Neural cell (in vitro differentiated cells): Measurements from ENCODE around the gene TTYH3. TPM values are rescaled to one million over a fixed set of nuclear protein-coding genes. Genes with fewer than 3 reads are reported as not detected.

Experiments
- H2AFZ ChIP-seq: fragments of 200-600, 300-800 bp; sonication (generic), shearing (Covaris generic); 2 replicates; pipeline ENCODE4 v1.6.0; 2014; ENCODE audit warnings: low read depth, mild to moderate bottlenecking, antibody characterized with exemption, low read length, moderate library complexity
- H3F3A ChIP-seq: fragments of 200-600 bp; shearing (Covaris generic); 2 replicates; pipeline ENCODE4 v1.6.1; 2016; ENCODE audit warnings: mild to moderate bottlenecking, moderate library complexity, mixed read lengths, antibody characterized with exemption, low read length; ENCODE audit not compliant: insufficient read depth, poor library complexity, severe bottlenecking
- H3K27ac ChIP-seq: fragments of 200-600, 300-800 bp; sonication (generic), shearing (Covaris generic); 2 replicates; pipeline ENCODE4 v1.5.1; 2014; ENCODE audit warnings: mild to moderate bottlenecking, low read length, moderate library complexity
- H3K27me3 ChIP-seq: fragments of 300-800, 200-600 bp; sonication (generic), shearing (Covaris generic); 2 replicates; pipeline ENCODE4 v1.6.0; 2014; ENCODE audit warnings: mild to moderate bottlenecking, low read depth, low read length, moderate library complexity; ENCODE audit not compliant: insufficient read depth
- H3K36me3 ChIP-seq: fragments of 300-800, 200-600 bp; sonication (generic), shearing (Covaris generic); 2 replicates; pipeline ENCODE4 v1.5.1; 2014; ENCODE audit warnings: mild to moderate bottlenecking, antibody characterized with exemption, low read length, moderate library complexity; ENCODE audit not compliant: insufficient read depth
- H3K4me2 ChIP-seq: fragments of 300-800, 200-600 bp; sonication (generic), shearing (Covaris generic); 2 replicates; pipeline ENCODE4 v1.6.0; 2014; ENCODE audit warnings: mild to moderate bottlenecking, low read length
- H3K4me3 ChIP-seq: fragments of 300-800, 200-600 bp; sonication (generic), shearing (Covaris generic); 2 replicates; pipeline ENCODE4 v1.5.1; 2014; ENCODE audit warnings: mild to moderate bottlenecking, low read length, moderate library complexity
- H3K79me2 ChIP-seq: fragments of 200-600 bp; shearing (Covaris generic); replicated peaks from 2 replicates; pipeline ENCODE4 v1.6.0; 2014; ENCODE audit warnings: mild to moderate bottlenecking, low read length, moderate library complexity; ENCODE audit not compliant: insufficient read depth
- H3K9ac ChIP-seq: fragments of 300-800, 200-600 bp; sonication (generic), shearing (Covaris generic); 2 replicates; pipeline ENCODE4 v1.6.1; 2016; ENCODE audit warnings: mild to moderate bottlenecking, low read length, mixed read lengths
- H3K9me2 ChIP-seq: fragments of 200-600 bp; shearing (Covaris generic); 2 replicates; pipeline ENCODE4 v1.6.1; 2016; ENCODE audit warnings: mild to moderate bottlenecking, low read length, mixed read lengths; ENCODE audit not compliant: insufficient read depth
- H3K9me3 ChIP-seq: fragments of 200-600, 300-800 bp; sonication (generic), shearing (Covaris generic); 2 replicates; pipeline ENCODE4 v1.6.1; 2016; ENCODE audit warnings: mild to moderate bottlenecking, mixed run types, low read length, moderate library complexity, mixed read lengths
- H4K20me1 ChIP-seq: fragments of 200-600 bp; shearing (Covaris generic); 2 replicates; pipeline ENCODE4 v1.6.1; 2016; ENCODE audit warnings: mild to moderate bottlenecking, mixed run types; ENCODE audit not compliant: insufficient read depth
- EP300 ChIP-seq: fragments of 450-650 bp; conservative IDR thresholded peaks from 2 replicates; pipeline ENCODE4 v1.6.1; 2014; ENCODE audit warnings: antibody characterized with exemption, mild to moderate bottlenecking, moderate library complexity; ENCODE audit not compliant: poor library complexity, severe bottlenecking
- EZH2 ChIP-seq: fragments of 200-600, 300-800 bp; shearing (Covaris generic), sonication (generic); IDR thresholded peaks from 2 replicates; pipeline ENCODE4 v1.6.1; 2014; ENCODE audit warnings: antibody characterized with exemption, low read length, borderline replicate concordance, mild to moderate bottlenecking; ENCODE audit not compliant: insufficient read depth, poor library complexity, severe bottlenecking
- MXI1 ChIP-seq: fragments of 450-650 bp; conservative IDR thresholded peaks from 2 replicates; pipeline ENCODE4 v1.6.1; 2014; ENCODE audit warnings: antibody characterized with exemption, mild to moderate bottlenecking; ENCODE audit not compliant: poor library complexity, severe bottlenecking
- POLR2AphosphoS5 ChIP-seq: IDR thresholded peaks from 2 replicates; pipeline ENCODE4 v1.6.1; 2012
- RAD21 ChIP-seq: fragments of 450-650 bp; conservative IDR thresholded peaks from 2 replicates; pipeline ENCODE4 v1.6.1; 2014; ENCODE audit warnings: antibody characterized with exemption, mild to moderate bottlenecking, moderate library complexity
- SMC3 ChIP-seq: fragments of 450-650 bp; conservative IDR thresholded peaks from 2 replicates; pipeline ENCODE4 v1.6.1; 2014; ENCODE audit warnings: antibody characterized with exemption, mild to moderate bottlenecking, moderate library complexity; ENCODE audit not compliant: poor library complexity
- TAF1 ChIP-seq: IDR thresholded peaks from 2 replicates; pipeline ENCODE4 v1.6.1; 2012; ENCODE audit warnings: low read depth
- polyA plus RNA-seq: library from polyadenylated mRNA; depleted of rRNA; stranded (reverse); fragments of >200 nt; gene quantifications from 2 replicates; pipeline ENCODE4 v1.2.3, GENCODE V29; 2014
- TF ChIP-seq, protein P1 (sequence below): IDR thresholded peaks from 2 replicates; pipeline ENCODE4 v1.6.1; 2012; ENCODE audit warnings: borderline replicate concordance
- TF ChIP-seq, protein P2 (sequence below): fragments of 450-650 bp; IDR thresholded peaks from 2 replicates; pipeline ENCODE4 v1.5.1; 2014; ENCODE audit warnings: antibody characterized with exemption, mild to moderate bottlenecking, moderate library complexity; ENCODE audit not compliant: poor library complexity, severe bottlenecking

The TTYH3 gene
- polyA plus RNA-seq, 1 donor from 2014 or later, result 17.0 TPM

DNA sequence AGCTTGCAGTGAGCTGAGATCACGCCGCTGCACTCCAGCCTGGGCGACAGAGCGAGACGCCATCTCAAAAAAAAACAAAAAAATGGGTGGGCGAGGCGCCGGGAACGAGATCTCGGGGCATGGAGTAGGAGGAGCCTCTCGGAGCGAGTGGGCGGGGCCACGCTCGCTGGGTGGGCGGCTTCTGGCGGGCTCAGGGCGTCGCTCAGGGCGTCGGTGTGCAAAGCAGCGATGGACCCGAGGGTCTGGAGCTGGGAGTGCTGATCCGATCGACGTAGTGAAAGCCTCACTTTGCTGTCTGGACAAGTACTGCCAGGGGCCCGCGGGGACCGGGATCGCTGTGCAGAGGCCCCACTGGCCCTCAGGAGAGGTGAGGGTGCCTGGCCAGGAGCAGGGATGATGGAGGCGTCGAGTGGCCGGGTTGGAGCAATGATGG is 33.6 kb downstream of the TTYH3 start:
- no peaks in the 10 kb centered on the region for H3K79me2 ChIP-seq
- H4K20me1 ChIP-seq, result no peaks in the 10 kb centered on the region
- no peak overlapping the region for H3K4me3 ChIP-seq
- H3K9ac ChIP-seq, result no peak overlapping the region
- H3K36me3 ChIP-seq, result no peaks in the 10 kb centered on the region
- TF ChIP-seq MXI1 (no peak), SMC3 (no peak), TAF1 (no peak), POLR2AphosphoS5 (no peak), RAD21 (no peak), EP300 (no peak)
- TF ChIP-seq, protein P1, sequence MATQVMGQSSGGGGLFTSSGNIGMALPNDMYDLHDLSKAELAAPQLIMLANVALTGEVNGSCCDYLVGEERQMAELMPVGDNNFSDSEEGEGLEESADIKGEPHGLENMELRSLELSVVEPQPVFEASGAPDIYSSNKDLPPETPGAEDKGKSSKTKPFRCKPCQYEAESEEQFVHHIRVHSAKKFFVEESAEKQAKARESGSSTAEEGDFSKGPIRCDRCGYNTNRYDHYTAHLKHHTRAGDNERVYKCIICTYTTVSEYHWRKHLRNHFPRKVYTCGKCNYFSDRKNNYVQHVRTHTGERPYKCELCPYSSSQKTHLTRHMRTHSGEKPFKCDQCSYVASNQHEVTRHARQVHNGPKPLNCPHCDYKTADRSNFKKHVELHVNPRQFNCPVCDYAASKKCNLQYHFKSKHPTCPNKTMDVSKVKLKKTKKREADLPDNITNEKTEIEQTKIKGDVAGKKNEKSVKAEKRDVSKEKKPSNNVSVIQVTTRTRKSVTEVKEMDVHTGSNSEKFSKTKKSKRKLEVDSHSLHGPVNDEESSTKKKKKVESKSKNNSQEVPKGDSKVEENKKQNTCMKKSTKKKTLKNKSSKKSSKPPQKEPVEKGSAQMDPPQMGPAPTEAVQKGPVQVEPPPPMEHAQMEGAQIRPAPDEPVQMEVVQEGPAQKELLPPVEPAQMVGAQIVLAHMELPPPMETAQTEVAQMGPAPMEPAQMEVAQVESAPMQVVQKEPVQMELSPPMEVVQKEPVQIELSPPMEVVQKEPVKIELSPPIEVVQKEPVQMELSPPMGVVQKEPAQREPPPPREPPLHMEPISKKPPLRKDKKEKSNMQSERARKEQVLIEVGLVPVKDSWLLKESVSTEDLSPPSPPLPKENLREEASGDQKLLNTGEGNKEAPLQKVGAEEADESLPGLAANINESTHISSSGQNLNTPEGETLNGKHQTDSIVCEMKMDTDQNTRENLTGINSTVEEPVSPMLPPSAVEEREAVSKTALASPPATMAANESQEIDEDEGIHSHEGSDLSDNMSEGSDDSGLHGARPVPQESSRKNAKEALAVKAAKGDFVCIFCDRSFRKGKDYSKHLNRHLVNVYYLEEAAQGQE, result no peak
- TF ChIP-seq, protein P2, sequence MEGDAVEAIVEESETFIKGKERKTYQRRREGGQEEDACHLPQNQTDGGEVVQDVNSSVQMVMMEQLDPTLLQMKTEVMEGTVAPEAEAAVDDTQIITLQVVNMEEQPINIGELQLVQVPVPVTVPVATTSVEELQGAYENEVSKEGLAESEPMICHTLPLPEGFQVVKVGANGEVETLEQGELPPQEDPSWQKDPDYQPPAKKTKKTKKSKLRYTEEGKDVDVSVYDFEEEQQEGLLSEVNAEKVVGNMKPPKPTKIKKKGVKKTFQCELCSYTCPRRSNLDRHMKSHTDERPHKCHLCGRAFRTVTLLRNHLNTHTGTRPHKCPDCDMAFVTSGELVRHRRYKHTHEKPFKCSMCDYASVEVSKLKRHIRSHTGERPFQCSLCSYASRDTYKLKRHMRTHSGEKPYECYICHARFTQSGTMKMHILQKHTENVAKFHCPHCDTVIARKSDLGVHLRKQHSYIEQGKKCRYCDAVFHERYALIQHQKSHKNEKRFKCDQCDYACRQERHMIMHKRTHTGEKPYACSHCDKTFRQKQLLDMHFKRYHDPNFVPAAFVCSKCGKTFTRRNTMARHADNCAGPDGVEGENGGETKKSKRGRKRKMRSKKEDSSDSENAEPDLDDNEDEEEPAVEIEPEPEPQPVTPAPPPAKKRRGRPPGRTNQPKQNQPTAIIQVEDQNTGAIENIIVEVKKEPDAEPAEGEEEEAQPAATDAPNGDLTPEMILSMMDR, result no peak
- H3K4me2 ChIP-seq, result no peak overlapping the region
- H3K27ac ChIP-seq, result no peak overlapping the region
- no peaks in the 10 kb centered on the region for H3F3A ChIP-seq
- no peak overlapping the region for H2AFZ ChIP-seq
- H3K9me2 ChIP-seq, result no peaks in the 10 kb centered on the region
- no peaks in the 10 kb centered on the region for H3K9me3 ChIP-seq
- H3K27me3 ChIP-seq, result no peaks in the 10 kb centered on the region

DNA sequence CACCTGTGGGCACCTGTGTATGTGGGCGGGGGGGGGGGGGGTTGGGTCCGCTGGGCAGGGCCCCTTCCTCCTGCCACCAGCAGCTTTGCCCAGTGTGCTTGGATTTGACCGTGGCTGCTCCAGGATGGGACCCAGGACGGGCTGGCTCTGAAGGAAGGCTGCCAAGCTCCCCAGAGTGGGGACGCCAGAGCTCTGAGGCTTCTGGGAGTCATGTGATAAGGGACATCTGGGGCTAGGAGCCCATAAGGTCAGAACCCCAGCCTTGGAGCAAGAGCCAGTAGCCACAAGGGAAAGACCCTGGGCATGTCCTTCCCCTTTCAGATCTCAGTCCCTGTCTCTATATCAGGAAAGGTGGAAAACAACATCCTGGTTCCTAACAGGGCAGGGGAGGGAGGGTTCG is 34.4 kb downstream of the TTYH3 start:
- TF ChIP-seq EZH2 (no peak), POLR2AphosphoS5 (no peak)
- no peaks in the 10 kb centered on the region for H3F3A ChIP-seq
- H3K27me3 ChIP-seq, result no peaks in the 10 kb centered on the region
- H4K20me1 ChIP-seq, result no peaks in the 10 kb centered on the region
- H3K79me2 ChIP-seq, result no peaks in the 10 kb centered on the region
- H3K4me2 ChIP-seq, result no peak overlapping the region
- H3K36me3 ChIP-seq, result no peaks in the 10 kb centered on the region
- no peak overlapping the region for H3K27ac ChIP-seq
- H3K9me2 ChIP-seq, result no peaks in the 10 kb centered on the region
- no peak overlapping the region for H3K9ac ChIP-seq
- no peak overlapping the region for H3K4me3 ChIP-seq
- no peak overlapping the region for H2AFZ ChIP-seq
- no peaks in the 10 kb centered on the region for H3K9me3 ChIP-seq
